C4-2B (cell line): ENCODE results near the gene HLTF.

Experiments
- CTCF ChIP-seq: fragments of 450-650 bp; conservative IDR thresholded peaks from 2 replicates; pipeline ENCODE4 v1.5.1; 2017; ENCODE audit warnings: mild to moderate bottlenecking
- ZFX ChIP-seq: fragments of 450-650 bp; IDR thresholded peaks from 2 replicates; pipeline ENCODE4 v1.6.1; 2017

- TF ChIP-seq CTCF (no peak), ZFX (no peak)
Observed at GRCh38 chr3:149089395-149089794, 3.1 kb upstream of the HLTF start.
